Endothelial cell of umbilical vein (primary cell): ENCODE data around the gene NTN4. TPM values are rescaled to one million over a fixed set of nuclear protein-coding genes. Genes with fewer than 3 reads are reported as not detected.
A peak's percentile ranks its signal among the peaks of the same experiment; 100 is the strongest.

ENCODE experiments used
- BruUV-seq: library from RNA; stranded (reverse); fragments of 400-500 nt; replicated peaks from 2 replicates; lab custom pipeline; 2021; lab: Mats Ljungman, UMichigan
- CTCF ChIA-PET: fragments of 300-600, 350-600 bp; sonication (Branson Sonifier 250); formaldehyde crosslinking; loops from one replicate; lab custom pipeline; 2021; ENCODE audit warnings: antibody characterized with exemption, inconsistent platforms; lab: Charles Lee
- POLR2A ChIA-PET: fragments of 300-600, 350-600 bp; sonication (Branson Sonifier 250); formaldehyde crosslinking; loops from one replicate; lab custom pipeline; 2021; ENCODE audit warnings: antibody characterized with exemption, inconsistent platforms; lab: Charles Lee
- DNase-seq: peaks from one replicate; pipeline ENCODE4 v3.0.0-alpha.2; 2011; ENCODE audit warnings: low read depth, low spot score
- FAIRE-seq: peaks from 2 replicates; lab custom pipeline; 2011; peaks lifted over from hg19 to GRCh38; lab: Jason Lieb, UNC
- H2AFZ ChIP-seq: 2 replicates; pipeline ENCODE4 v1.6.0; 2012; ENCODE audit warnings: low read depth, low read length, control low read depth, inconsistent platforms
- H3K27ac ChIP-seq: 2 replicates; pipeline ENCODE4 v1.5.1; 2011; ENCODE audit warnings: low read depth, mild to moderate bottlenecking, control low read depth, low read length, moderate library complexity; ENCODE audit not compliant: insufficient read depth
- H3K27me3 ChIP-seq, 2 experiments: 2 replicates each; pipeline versions ENCODE4 v1.6.0 to v1.6.1; 2011; ENCODE audit warnings: low read length in 2 of 2, mixed read lengths in 1 of 2; ENCODE audit not compliant: control insufficient read depth in 2 of 2, insufficient read depth in 2 of 2
- H3K36me3 ChIP-seq, 2 experiments: 2 replicates in 1 of 2; 3 replicates in 1 of 2; pipeline ENCODE4 v1.5.1; 2011; ENCODE audit warnings: low read length in 2 of 2, mild to moderate bottlenecking in 1 of 2, moderate library complexity in 1 of 2; ENCODE audit not compliant: control insufficient read depth in 2 of 2, insufficient read depth in 2 of 2; ENCODE audit errors: extremely low read depth in 1 of 2
- H3K4me1 ChIP-seq: 3 replicates; pipeline ENCODE4 v1.5.1; 2011; ENCODE audit warnings: mild to moderate bottlenecking, low read length; ENCODE audit not compliant: control insufficient read depth, insufficient read depth; ENCODE audit errors: extremely low read depth
- H3K4me2 ChIP-seq: 2 replicates; pipeline ENCODE4 v1.6.1; 2011; ENCODE audit warnings: low read length, control low read depth, mixed read lengths; ENCODE audit not compliant: insufficient read depth
- H3K4me3 ChIP-seq, 3 experiments: fragments of 200-600 bp in 1 of 3; sonication (generic), shearing (Covaris generic) in 1 of 3; replicated peaks in 1 of 3; 2 replicates each; pipeline ENCODE4 v1.5.1; 2011 to 2016; ENCODE audit warnings: control low read depth in 3 of 3, low read length in 3 of 3, mild to moderate bottlenecking in 2 of 3, inconsistent platforms in 1 of 3, low read depth in 1 of 3, moderate library complexity in 1 of 3; ENCODE audit not compliant: insufficient read depth in 1 of 3
- H3K79me2 ChIP-seq: 2 replicates; pipeline ENCODE4 v1.6.0; 2012; ENCODE audit warnings: low read length, inconsistent platforms; ENCODE audit not compliant: control insufficient read depth, insufficient read depth
- H3K9ac ChIP-seq: replicated peaks from 2 replicates; pipeline ENCODE3; 2011; ENCODE audit warnings: low read length, control low read depth; ENCODE audit not compliant: insufficient read depth; ENCODE audit errors: extremely low read depth
- H3K9me1 ChIP-seq: replicated peaks from 3 replicates; pipeline ENCODE4 v1.6.0; 2011; ENCODE audit warnings: mild to moderate bottlenecking, low read length; ENCODE audit not compliant: control insufficient read depth, insufficient read depth; ENCODE audit errors: extremely low read depth
- H3K9me3 ChIP-seq: replicated peaks from 2 replicates; pipeline ENCODE4 v1.5.1; 2012; ENCODE audit warnings: low read length, inconsistent platforms; ENCODE audit not compliant: control insufficient read depth, insufficient read depth
- H4K20me1 ChIP-seq: replicated peaks from 2 replicates; pipeline ENCODE3; 2011; ENCODE audit warnings: mild to moderate bottlenecking, low read length; ENCODE audit not compliant: control insufficient read depth, insufficient read depth; ENCODE audit errors: extremely low read depth
- EZH2 ChIP-seq: IDR thresholded peaks from 2 replicates; pipeline ENCODE4 v1.6.1; 2012; ENCODE audit warnings: borderline replicate concordance, low read depth, mild to moderate bottlenecking, moderate library complexity, low read length, inconsistent platforms; ENCODE audit not compliant: severe bottlenecking
- FOS ChIP-seq: IDR thresholded peaks from 2 replicates; pipeline ENCODE4 v1.6.1; 2011; ENCODE audit warnings: mild to moderate bottlenecking, low read length, moderate library complexity, borderline replicate concordance; ENCODE audit not compliant: insufficient read depth
- GATA2 ChIP-seq: IDR thresholded peaks from 2 replicates; pipeline ENCODE4 v1.7.0; 2011; ENCODE audit warnings: low read depth, mild to moderate bottlenecking, moderate library complexity, mixed read lengths, low read length; ENCODE audit not compliant: insufficient read length, insufficient read depth
- JUN ChIP-seq: IDR thresholded peaks from 2 replicates; pipeline ENCODE4 v1.6.1; 2011; ENCODE audit warnings: borderline replicate concordance, low read depth; ENCODE audit not compliant: insufficient read length, insufficient read depth
- MYC ChIP-seq: IDR thresholded peaks from one replicate; pipeline ENCODE4 v1.6.1; 2011; ENCODE audit warnings: mild to moderate bottlenecking, low read depth, low read length
- POLR2A ChIP-seq: IDR thresholded peaks from 2 replicates; pipeline ENCODE4 v1.6.1; 2012; ENCODE audit warnings: low read depth, mild to moderate bottlenecking, control low read depth, low read length
- POLR2AphosphoS5 ChIP-seq: IDR thresholded peaks from 2 replicates; pipeline ENCODE4 v1.6.1; 2012; ENCODE audit warnings: low read depth, mild to moderate bottlenecking, control low read depth, low read length, moderate library complexity; ENCODE audit not compliant: insufficient read depth
- dilution Hi-C: fragments of 300-500 bp; cut with MboI; formaldehyde crosslinking; loops from one replicate; pipeline ENCODE4 v1.15.0; 2019; ENCODE audit warnings: low sequenced_read_pairs; ENCODE audit not compliant: extremely low pct_ligation_motif_present
- intact Hi-C: fragments of 100-400 bp; cut with micrococcal nuclease; formaldehyde crosslinking; loops from one replicate; pipeline ENCODE4 v1.10.0; 2022
- polyA plus RNA-seq, 4 experiments: library from polyadenylated mRNA; depleted of rRNA in 3 of 4; stranded (reverse) in 3 of 4; unstranded in 1 of 4; fragments of >200 nt; gene quantifications; 2 replicates each; pipeline versions ENCODE4 v1.2.1 to v1.2.3, GENCODE V29; 2011 to 2012; ENCODE audit warnings: missing spikeins in 1 of 4
- total RNA-seq: library from RNA; stranded (reverse); gene quantifications from 2 replicates; pipeline ENCODE4 v1.2.3, GENCODE V29; 2021
- TF ChIP-seq, protein P1 (sequence below), 2 donors: IDR thresholded peaks; 1 replicate in 1 of 2; 2 replicates in 1 of 2; pipeline ENCODE4 v1.5.1; 2011; ENCODE audit warnings: low read length in 2 of 2, mild to moderate bottlenecking in 2 of 2, moderate library complexity in 2 of 2, control low read depth in 1 of 2, inconsistent platforms in 1 of 2, low read depth in 1 of 2; ENCODE audit not compliant: insufficient read depth in 1 of 2; ENCODE audit errors: extremely low read depth in 1 of 2
- TF ChIP-seq, protein P2 (sequence below): IDR thresholded peaks from 2 replicates; pipeline ENCODE4 v1.6.1; 2011; ENCODE audit not compliant: insufficient read depth, insufficient read length

Gene NTN4
- total and polyA plus RNA-seq, 2 donors (not counting 3 experiments of a cell fraction or from before 2014, with no cell fraction given) = 120 to 317 TPM

DNA sequence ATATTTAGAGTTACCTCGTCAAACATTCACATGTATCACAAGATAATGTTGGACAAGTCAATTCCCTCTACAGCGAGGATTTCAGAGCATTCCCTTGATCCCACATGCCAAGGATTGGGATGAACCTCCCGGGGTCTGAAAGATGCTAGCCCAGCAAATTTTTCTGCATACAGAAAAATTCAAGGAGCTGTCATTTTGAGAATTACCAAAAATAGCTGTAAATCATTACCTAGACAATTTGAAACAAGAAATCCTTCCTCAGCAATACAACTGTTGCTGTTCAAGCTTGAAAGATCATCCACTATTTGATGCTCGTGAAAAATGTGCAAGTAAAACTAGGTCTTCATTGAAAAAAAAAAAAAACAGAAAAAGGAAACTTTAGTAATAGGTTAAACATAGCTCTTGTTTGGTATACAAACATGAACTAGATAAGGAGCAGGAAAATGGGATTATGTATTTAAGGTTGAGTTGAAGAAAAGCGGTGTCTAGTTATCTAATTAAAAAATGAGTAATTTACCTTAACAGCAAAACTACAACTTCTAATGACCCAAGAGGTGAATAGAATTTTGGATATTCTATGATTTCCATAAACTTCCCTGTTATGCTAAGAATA is 73.1 kb downstream of the NTN4 start:
- ChIA-PET CTCF (interaction anchor here (1.0 to 1.8 kb wide), 8 partner anchors 8 to 143 kb away, joined by 3 to 11 read pairs (median 6); no protein-coding TSS in a partner anchor), POLR2A (no interaction called here)
- Histone ChIP-seq H3K27me3 (no peaks in the 10 kb centered on the region), H3K9me1 (no peaks in the 10 kb centered on the region), H3K4me2 (peak overlapping the region; percentile 52), H2AFZ (no peak overlapping the region), H3K27ac (no peak overlapping the region), H3K9ac (no peak overlapping the region), H4K20me1 (no peaks in the 10 kb centered on the region), H3K79me2 (no peaks in the 10 kb centered on the region), H3K4me1 (peaks cover 13% of the 10 kb centered on the region), H3K9me3 (no peaks in the 10 kb centered on the region), H3K36me3 (peaks cover 0 to 8% of the 10 kb centered on the region in 2 experiments), H3K4me3 (no peak overlapping the region)
- dilution Hi-C loops (no loop called here), intact Hi-C loops (loop anchor here (5.0 kb wide), 1 partner anchor 95 kb away; no protein-coding TSS in a partner anchor)
- no TSS peak for BruUV-seq
- DNase-seq (no peak), FAIRE-seq (no peak)
- no peak for TF ChIP-seq GATA2

DNA sequence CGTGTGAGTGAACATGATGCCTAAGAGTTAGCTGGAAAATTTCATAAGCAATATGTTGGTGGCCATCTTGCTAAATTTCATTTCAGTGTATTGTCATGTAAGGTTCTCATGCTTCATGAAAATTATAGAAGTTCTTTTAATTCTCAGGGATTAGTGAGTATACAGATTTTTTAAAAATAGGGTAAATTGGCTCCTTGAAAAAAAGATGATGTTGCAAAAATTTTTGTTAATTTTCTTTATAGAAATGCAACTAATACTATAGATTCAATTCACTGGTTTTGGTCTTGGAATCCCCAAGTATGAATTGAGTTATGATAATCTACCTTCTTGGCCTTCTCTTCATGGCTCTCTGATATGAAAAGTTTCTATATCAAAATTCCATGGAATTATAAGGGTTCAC is 75.4 kb downstream of the NTN4 start:
- TF ChIP-seq, protein P1, sequence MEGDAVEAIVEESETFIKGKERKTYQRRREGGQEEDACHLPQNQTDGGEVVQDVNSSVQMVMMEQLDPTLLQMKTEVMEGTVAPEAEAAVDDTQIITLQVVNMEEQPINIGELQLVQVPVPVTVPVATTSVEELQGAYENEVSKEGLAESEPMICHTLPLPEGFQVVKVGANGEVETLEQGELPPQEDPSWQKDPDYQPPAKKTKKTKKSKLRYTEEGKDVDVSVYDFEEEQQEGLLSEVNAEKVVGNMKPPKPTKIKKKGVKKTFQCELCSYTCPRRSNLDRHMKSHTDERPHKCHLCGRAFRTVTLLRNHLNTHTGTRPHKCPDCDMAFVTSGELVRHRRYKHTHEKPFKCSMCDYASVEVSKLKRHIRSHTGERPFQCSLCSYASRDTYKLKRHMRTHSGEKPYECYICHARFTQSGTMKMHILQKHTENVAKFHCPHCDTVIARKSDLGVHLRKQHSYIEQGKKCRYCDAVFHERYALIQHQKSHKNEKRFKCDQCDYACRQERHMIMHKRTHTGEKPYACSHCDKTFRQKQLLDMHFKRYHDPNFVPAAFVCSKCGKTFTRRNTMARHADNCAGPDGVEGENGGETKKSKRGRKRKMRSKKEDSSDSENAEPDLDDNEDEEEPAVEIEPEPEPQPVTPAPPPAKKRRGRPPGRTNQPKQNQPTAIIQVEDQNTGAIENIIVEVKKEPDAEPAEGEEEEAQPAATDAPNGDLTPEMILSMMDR (IDR thresholded peaks at IDR 0.05; ENCODE audit: extremely low read depth in 1 of 2, insufficient read depth in 1 of 2, low read depth in 1 of 2, low read length in 2 of 2) = no peak
- no peak for TF ChIP-seq GATA2
- no peak for TF ChIP-seq MYC
- TF ChIP-seq POLR2AphosphoS5 = no peak
- TF ChIP-seq EZH2 = no peak
- no peak for TF ChIP-seq FOS
- no peak for TF ChIP-seq POLR2A
- no peak for TF ChIP-seq JUN
- TF ChIP-seq, protein P2, sequence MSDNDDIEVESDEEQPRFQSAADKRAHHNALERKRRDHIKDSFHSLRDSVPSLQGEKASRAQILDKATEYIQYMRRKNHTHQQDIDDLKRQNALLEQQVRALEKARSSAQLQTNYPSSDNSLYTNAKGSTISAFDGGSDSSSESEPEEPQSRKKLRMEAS = no peak
- intact Hi-C loops (loop anchor here (5.0 kb wide), 1 partner anchor 93 kb away; no protein-coding TSS in a partner anchor), dilution Hi-C loops (no loop called here)
- FAIRE-seq = no peak
- BruUV-seq = no TSS peak
- peaks cover 1 to 10% of the 10 kb centered on the region in 2 experiments for H3K36me3 ChIP-seq
- H3K79me2 ChIP-seq = no peaks in the 10 kb centered on the region
- no peak overlapping the region for H3K9ac ChIP-seq
- H3K27ac ChIP-seq = no peak overlapping the region
- no peak overlapping the region for H3K4me3 ChIP-seq
- no peaks in the 10 kb centered on the region for H3K9me3 ChIP-seq
- ChIA-PET CTCF (no interaction called here), POLR2A (no interaction called here)
- no peaks in the 10 kb centered on the region for H4K20me1 ChIP-seq
- H3K9me1 ChIP-seq = no peaks in the 10 kb centered on the region
- H3K27me3 ChIP-seq = no peaks in the 10 kb centered on the region
- H3K4me2 ChIP-seq = no peak overlapping the region
- no peak overlapping the region for H2AFZ ChIP-seq
- DNase-seq = no peak
- H3K4me1 ChIP-seq = peaks cover 13% of the 10 kb centered on the region
